ENCODE measurements around the gene KCNT1. TPM values are rescaled to one million over a fixed set of nuclear protein-coding genes. Genes with fewer than 3 reads are reported as not detected.

The KCNT1 gene
- total RNA-seq, 1 donor: not detected

GRCh38 chr9:135821733-135822373 lies 119.9 kb downstream of the KCNT1 start:
- Histone ChIP-seq H3K36me3 (ENCODE audit: insufficient read depth, low read length) (peaks cover 43% of the 10 kb centered on the region), H3K9me3 (ENCODE audit: low read depth, low read length) (no peaks in the 10 kb centered on the region), H3K4me1 (ENCODE audit: insufficient read depth, low read length) (no peaks in the 10 kb centered on the region), H3K4me2 (ENCODE audit: insufficient read depth, low read length) (no peak overlapping the region), H3K79me2 (ENCODE audit: insufficient read depth, low read length) (peaks cover 8% of the 10 kb centered on the region), H4K20me1 (ENCODE audit: insufficient read depth, low read length) (peaks cover 17% of the 10 kb centered on the region), H2AFZ (ENCODE audit: low read length) (no peak overlapping the region), H3K4me3 (ENCODE audit: insufficient read depth, low read length) (no peak overlapping the region), H3K27me3 (ENCODE audit: insufficient read depth, low read length) (no peaks in the 10 kb centered on the region), H3K27ac (ENCODE audit: low read depth, low read length) (no peak overlapping the region)
- peak; percentile 27 for DNase-seq (ENCODE audit: insufficient read length, low spot score, missing footprints)
- no peak for TF ChIP-seq CTCF (IDR thresholded peaks at IDR 0.05; ENCODE audit: extremely low read depth, low read depth, low read length)

- peaks cover 10% of the 10 kb centered on the region for H3K79me2 ChIP-seq (ENCODE audit: insufficient read depth, low read length)
- no peak overlapping the region for H3K4me3 ChIP-seq (ENCODE audit: insufficient read depth, low read length)
- H3K36me3 ChIP-seq (ENCODE audit: insufficient read depth, low read length): peaks cover 40% of the 10 kb centered on the region
- no peak overlapping the region for H3K4me2 ChIP-seq (ENCODE audit: insufficient read depth, low read length)
- H3K27ac ChIP-seq (ENCODE audit: low read depth, low read length): no peak overlapping the region
- DNase-seq (ENCODE audit: insufficient read length, low spot score, missing footprints): peak; percentile 42
- no peaks in the 10 kb centered on the region for H3K27me3 ChIP-seq (ENCODE audit: insufficient read depth, low read length)
- H3K9me3 ChIP-seq (ENCODE audit: low read depth, low read length): no peaks in the 10 kb centered on the region
- no peak for TF ChIP-seq CTCF (IDR thresholded peaks at IDR 0.05; ENCODE audit: extremely low read depth, low read depth, low read length)
- no peaks in the 10 kb centered on the region for H3K4me1 ChIP-seq (ENCODE audit: insufficient read depth, low read length)
- H4K20me1 ChIP-seq (ENCODE audit: insufficient read depth, low read length): peaks cover 17% of the 10 kb centered on the region
- no peak overlapping the region for H2AFZ ChIP-seq (ENCODE audit: low read length)
Observed at GRCh38 chr9:135822374-135822755, 120.4 kb downstream of the KCNT1 start.

- Histone ChIP-seq H3K9me3 (ENCODE audit: low read depth, low read length) (no peaks in the 10 kb centered on the region), H3K27ac (ENCODE audit: low read depth, low read length) (no peak overlapping the region), H4K20me1 (ENCODE audit: insufficient read depth, low read length) (peaks cover 22% of the 10 kb centered on the region), H3K79me2 (ENCODE audit: insufficient read depth, low read length) (peaks cover 15% of the 10 kb centered on the region), H3K4me2 (ENCODE audit: insufficient read depth, low read length) (no peak overlapping the region), H2AFZ (ENCODE audit: low read length) (no peak overlapping the region), H3K36me3 (ENCODE audit: insufficient read depth, low read length) (peaks cover 40% of the 10 kb centered on the region), H3K27me3 (ENCODE audit: insufficient read depth, low read length) (no peaks in the 10 kb centered on the region), H3K4me1 (ENCODE audit: insufficient read depth, low read length) (no peaks in the 10 kb centered on the region), H3K4me3 (ENCODE audit: insufficient read depth, low read length) (no peak overlapping the region)
- DNase-seq (ENCODE audit: insufficient read length, low spot score, missing footprints): peak; percentile 27
- TF ChIP-seq CTCF (IDR thresholded peaks at IDR 0.05; ENCODE audit: extremely low read depth, low read depth, low read length): no peak
Observed at GRCh38 chr9:135823036-135823435, 121.1 kb downstream of the KCNT1 start.

- Histone ChIP-seq H3K36me3 (ENCODE audit: insufficient read depth, low read length) (peaks cover 26% of the 10 kb centered on the region), H3K4me1 (ENCODE audit: insufficient read depth, low read length) (no peaks in the 10 kb centered on the region), H3K9me3 (ENCODE audit: low read depth, low read length) (no peaks in the 10 kb centered on the region), H2AFZ (ENCODE audit: low read length) (no peak overlapping the region), H3K27ac (ENCODE audit: low read depth, low read length) (no peak overlapping the region), H3K4me3 (ENCODE audit: insufficient read depth, low read length) (no peak overlapping the region), H3K27me3 (ENCODE audit: insufficient read depth, low read length) (no peaks in the 10 kb centered on the region), H3K4me2 (ENCODE audit: insufficient read depth, low read length) (no peak overlapping the region), H4K20me1 (ENCODE audit: insufficient read depth, low read length) (peaks cover 31% of the 10 kb centered on the region), H3K79me2 (ENCODE audit: insufficient read depth, low read length) (peaks cover 31% of the 10 kb centered on the region)
- no peak for TF ChIP-seq CTCF (IDR thresholded peaks at IDR 0.05; ENCODE audit: extremely low read depth, low read depth, low read length)
- DNase-seq (ENCODE audit: insufficient read length, low spot score, missing footprints): peak; percentile 17
Observed at GRCh38 chr9:135825435-135826187, 123.6 kb downstream of the KCNT1 start.

Measured in osteoblast (primary cell).